HG02870 (cell line): ENCODE data around the gene IFNW1.
A peak's percentile ranks its signal among the peaks of the same experiment; 100 is the strongest.
"Not testable (repeated sequence)": the region's sequence is repeated elsewhere in the genome, so short reads cannot be mapped to it uniquely, and the experiment has no call there.

Experiments
- ATAC-seq: cut with Tn5 transposase; IDR thresholded peaks from one replicate; pipeline ENCODE4 v1.9.1; 2021; ENCODE audit warnings: mild to moderate bottlenecking, moderate library complexity; ENCODE audit not compliant: unreplicated experiment

Gene IFNW1

GRCh38 chr9:21141427-21141882, at the start of gene IFNW1:
Gene IFNW1, minus strand, starts transcription at chr9:21141832. Its CDS starts 262 bp downstream, at chr9:21141570.
- ATAC-seq, result peak; percentile 80

GRCh38 chr9:21187487-21187886, 45.9 kb upstream of the IFNW1 start, which contains the start of gene IFNA4:
Gene IFNA4, minus strand, starts transcription at chr9:21187587. Its CDS starts 56 bp downstream, at chr9:21187531.
- not testable (repeated sequence) for ATAC-seq

- ATAC-seq, result peak; percentile 95
These were observed 41.4 kb upstream of the IFNW1 start for GRCh38 chr9:21182810-21183736.

GRCh38 chr9:21174671-21175070, 33.0 kb upstream of the IFNW1 start:
- ATAC-seq, result no peak

- no peak for ATAC-seq
These were observed 30.5 kb upstream of the IFNW1 start for GRCh38 chr9:21172156-21172555.

GRCh38 chr9:21171351-21171750, 29.7 kb upstream of the IFNW1 start:
- ATAC-seq, result no peak

DNA sequence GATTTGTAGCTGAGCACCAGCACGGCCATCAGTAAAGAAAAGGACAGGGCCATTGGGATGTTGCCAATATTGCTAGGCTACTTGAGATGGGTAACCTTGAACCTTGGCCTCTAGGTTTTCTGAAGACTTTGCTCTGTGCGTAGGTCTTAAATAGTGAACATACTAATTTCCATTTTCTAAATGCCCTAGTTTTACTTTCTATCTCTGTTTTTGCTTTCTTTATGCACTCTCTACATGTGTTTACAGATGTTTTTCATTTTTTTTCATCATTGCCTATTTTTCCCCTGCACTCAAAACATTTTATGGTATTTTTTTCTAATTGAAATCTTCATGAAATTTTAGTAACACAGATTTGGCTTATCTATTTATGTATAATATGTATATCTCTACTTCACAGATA, 24.9 kb upstream of the IFNW1 start, which contains the start of gene IFNA21:
TSS of gene IFNA21 (minus strand) at position 101 of the 400 bp plus-strand sequence. CDS start at position 53, 48 bp downstream.
- not testable (repeated sequence) for ATAC-seq

- ATAC-seq, result no peak
These were observed 23.9 kb upstream of the IFNW1 start for GRCh38 chr9:21165516-21165915.

DNA sequence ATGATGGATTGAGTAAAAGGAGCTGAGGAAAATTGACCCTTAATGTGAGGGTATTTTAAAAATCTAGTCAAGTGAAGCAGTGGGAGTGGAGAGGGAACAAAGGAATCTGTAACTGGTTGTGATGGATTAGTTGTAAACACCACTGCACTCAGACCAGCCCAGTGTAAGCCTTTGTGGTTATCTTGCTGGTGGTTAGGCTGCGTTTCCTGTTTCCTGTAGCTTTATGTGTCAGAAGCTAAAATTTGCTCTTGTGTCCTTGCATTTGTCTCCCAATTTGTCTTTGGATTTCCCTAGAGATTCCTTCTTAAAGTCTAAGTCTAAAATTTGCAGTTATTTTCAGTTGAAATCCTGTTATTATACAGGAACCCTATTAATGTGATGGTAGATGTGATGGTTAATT, 18.5 kb upstream of the IFNW1 start:
- peak; percentile 88 for ATAC-seq

DNA sequence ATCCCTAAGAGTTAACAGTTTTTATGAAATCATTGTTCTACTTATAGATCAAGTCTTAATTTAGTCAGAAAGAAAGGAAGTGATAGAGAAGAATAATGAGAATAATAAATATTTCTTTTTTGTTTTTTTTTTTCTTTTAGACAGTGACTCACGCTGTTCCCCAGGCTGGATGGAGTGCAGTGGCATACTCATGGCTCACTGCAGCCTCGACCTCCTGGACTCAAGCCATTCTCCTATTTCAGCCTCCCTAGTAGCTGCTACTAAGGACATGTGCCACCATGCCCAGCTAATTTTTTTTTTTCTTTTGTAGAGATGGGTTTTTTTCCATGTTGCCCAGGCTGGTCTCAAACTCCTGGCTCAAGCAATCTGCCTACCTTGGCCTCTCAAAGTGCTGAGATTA, 13.9 kb upstream of the IFNW1 start:
- no peak for ATAC-seq

DNA sequence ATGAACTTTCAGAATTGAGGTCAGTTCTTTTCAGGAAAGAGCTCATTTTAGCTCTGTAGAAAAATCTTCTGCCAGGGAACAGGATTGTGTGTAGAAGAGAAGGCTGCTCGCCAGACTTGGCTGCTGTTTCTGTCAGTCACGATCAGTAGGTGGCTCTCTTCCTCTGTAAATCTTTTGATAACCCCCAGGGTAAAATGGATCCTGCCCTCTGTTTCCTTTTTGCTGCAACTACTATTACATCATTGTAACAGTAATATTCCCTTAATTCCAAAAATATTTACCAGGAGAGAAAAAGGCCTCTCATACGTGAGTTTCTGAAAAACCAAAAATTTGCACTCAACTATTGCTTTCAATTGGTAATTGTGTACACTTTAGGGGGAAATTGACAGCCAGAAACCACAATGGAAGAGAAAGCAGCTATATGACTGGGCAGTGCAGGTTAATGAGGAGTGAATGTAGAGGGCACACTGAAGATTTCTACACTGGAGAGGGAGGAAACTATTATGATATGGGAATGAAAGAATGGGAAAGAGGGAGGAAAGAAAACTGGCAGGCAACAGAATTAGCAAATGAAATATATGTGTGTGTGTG, 12.5 kb upstream of the IFNW1 start:
- ATAC-seq, result peak; percentile 68

DNA sequence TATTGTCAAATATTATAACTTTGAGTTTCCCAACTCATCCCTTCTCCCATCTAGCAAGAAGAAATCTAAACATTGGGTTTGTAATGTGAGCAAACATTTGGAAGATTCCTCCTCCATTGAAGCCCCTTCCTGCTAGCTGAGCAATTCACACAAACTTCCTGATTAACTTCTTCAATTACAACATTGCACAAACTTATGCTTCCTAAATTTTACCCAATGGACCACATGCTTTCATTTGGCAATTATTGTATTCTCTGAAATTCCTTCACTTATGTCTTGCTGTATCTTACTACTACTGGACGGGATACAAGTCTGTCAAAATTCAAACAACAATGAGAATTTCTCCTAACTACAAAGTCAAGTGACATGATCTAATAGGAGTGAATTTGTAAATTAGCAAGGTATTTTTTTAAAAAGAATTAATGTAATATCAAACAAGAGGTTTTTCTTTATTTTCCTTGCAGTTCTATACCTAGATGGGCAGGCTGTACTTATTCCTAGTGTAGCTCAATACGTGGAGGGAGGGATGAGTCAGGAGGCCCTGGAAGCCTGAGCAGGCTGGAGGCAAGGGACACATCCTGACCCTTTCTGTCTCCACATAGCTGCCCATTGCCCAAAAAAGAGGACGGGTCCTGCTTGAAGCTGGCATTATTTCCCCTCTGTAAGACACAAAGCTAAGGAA, 11.8 kb upstream of the IFNW1 start:
- ATAC-seq, result peak; percentile 14

GRCh38 chr9:21144603-21145002, 3.0 kb upstream of the IFNW1 start:
- ATAC-seq, result peak; percentile 41

GRCh38 chr9:21137020-21137419, 4.6 kb downstream of the IFNW1 start:
- ATAC-seq, result no peak

- no peak for ATAC-seq
These were observed 5.9 kb downstream of the IFNW1 start for GRCh38 chr9:21135736-21136135.

- not testable (repeated sequence) for ATAC-seq
These were observed 13.4 kb downstream of the IFNW1 start for GRCh38 chr9:21128186-21128585.

- peak; percentile 99 for ATAC-seq
These were observed 19.9 kb downstream of the IFNW1 start for GRCh38 chr9:21121595-21122251.

GRCh38 chr9:21121079-21121478, 20.6 kb downstream of the IFNW1 start:
- ATAC-seq, result no peak

DNA sequence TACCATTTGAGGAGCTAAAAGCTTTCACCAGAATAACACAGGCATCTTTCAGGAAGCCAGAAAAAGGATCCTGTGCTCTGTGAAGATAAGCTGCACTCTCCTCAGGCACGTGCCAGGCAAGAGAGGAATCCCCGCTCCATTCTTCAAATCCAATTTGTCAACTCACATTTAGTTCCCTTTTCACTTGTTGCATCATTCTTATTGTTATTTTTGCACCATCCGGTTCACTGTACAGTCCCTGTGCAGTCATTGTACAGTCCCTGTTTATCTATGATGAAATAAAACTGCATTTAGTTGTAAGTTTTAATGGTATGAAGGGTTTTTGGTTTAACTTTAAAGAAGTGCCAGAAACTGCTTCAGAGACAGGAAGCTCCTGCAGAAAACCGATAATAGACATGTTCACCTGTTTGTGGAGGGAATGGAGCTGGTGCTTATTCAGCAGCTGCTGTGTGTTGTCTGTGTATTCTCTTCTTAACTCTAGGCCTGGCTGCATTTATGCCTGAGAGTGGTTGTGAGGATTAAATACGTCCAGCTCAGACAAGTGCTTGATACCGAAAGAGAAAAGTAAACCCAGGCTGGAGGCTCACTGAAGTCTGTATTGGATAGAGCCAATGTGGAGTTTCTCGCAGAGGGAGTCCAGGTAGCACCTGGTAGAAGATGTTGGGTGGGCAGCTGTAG, 22.4 kb downstream of the IFNW1 start:
- no peak for ATAC-seq

DNA sequence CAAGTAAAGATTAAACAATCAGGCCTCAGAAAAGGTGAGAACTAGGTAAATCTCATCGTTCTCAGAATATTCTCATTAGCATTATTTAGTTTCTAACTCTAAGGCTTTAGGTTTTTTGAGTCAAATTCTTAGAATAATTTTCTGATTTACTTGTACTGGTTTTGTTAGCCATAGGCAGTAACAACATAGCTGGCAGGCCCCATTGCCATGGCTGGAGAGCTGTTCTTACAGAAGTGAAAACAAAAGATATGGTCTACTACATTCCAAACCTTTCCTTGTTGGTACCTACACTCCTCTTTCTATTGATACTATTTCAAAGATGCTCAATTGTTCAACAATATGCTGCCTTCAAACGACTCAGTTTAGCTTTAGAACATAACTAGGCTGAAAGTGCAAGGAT, 27.3 kb downstream of the IFNW1 start:
- ATAC-seq, result no peak
